DMS114 treated with DMSO at 0.1 percent for 48 hours (cell line): ENCODE results near the gene KASH5.
"Not testable (repeated sequence)": the region's sequence is repeated elsewhere in the genome, so short reads cannot be mapped to it uniquely, and the experiment has no call there.

Experiments used
- DNase-seq: peaks from one replicate; lab custom pipeline; 2025; ENCODE audit not compliant: unreplicated experiment; lab: John Stamatoyannopoulos, UW

The KASH5 gene

GRCh38 chr19:49361438-49362047 lies 26.5 kb upstream of the KASH5 start:
- DNase-seq = peak; percentile 9

DNA sequence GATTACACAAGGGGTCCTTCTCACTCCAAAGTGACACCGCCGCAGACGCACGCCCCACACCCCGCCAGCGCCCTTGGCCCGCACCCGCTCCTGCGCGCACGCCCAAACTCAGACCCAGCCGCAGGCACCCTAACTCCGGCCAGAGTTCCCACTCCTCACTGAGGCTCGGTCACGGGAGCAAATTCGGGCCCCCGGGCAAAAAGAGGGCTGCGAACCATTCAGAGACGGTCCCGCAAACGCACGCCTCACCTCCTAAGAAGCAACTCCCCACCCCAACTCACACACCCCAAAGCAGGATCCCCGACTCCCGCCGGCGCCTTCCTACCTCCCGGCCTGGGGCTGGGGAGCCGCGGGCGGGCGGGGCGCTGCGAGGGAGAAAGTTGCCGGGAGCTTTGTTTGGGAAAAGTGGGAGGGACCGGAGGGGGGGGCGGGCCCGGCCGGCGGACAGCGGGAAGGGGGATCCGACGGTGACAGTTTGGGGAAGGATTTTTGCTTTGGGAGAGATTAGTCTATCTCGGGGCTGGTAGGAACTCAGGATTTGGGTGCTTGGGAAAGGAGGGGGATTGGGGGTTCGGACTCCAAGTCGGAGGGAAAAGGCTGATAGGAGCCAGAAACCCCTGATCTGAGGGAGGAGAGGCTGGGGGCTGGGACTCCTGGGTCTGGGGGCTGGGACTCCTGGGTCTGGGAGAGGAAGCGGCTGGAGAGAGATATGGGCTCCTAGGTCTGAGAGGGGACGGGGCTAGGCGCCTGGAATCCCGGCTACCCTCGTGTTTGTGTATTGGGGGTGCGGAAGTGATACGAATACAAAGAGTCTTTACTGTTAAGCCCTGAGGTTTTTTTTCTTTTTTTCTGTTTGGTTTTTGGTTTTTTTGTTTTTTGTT lies 25.8 kb upstream of the KASH5 start, which contains the start of gene TEAD2:
TEAD2 (minus strand) TSS at position 369 of the 881 bp plus-strand sequence. CDS start 2,341 bp downstream, outside the sequence.
- peak; percentile 9 for DNase-seq

DNA sequence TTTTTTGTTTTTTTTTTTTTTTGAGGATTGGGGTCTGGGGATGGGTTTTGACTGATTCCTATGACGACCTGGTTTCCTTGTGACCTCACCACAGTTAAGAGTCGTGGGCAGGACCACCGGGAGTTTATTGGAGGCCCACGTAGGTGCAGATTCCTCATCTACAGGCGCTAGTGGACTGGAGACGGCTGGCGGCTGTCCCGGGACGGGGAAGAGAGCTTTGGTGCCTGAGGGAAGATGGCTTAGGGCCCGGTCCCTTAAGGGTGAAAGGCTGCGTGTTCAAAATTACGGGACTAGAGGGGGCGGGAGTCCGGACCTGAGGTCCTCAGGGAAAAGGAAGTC lies 25.2 kb upstream of the KASH5 start:
- no peak for DNase-seq

GRCh38 chr19:49363268-49364082 lies 24.6 kb upstream of the KASH5 start, which contains the start of gene DKKL1:
TSS of gene DKKL1 (plus strand) at chr19:49363877. CDS start at chr19:49363999, 122 bp downstream.
- DNase-seq = peak; percentile 89

GRCh38 chr19:49364083-49364737 lies 23.8 kb upstream of the KASH5 start:
- DNase-seq = no peak

DNA sequence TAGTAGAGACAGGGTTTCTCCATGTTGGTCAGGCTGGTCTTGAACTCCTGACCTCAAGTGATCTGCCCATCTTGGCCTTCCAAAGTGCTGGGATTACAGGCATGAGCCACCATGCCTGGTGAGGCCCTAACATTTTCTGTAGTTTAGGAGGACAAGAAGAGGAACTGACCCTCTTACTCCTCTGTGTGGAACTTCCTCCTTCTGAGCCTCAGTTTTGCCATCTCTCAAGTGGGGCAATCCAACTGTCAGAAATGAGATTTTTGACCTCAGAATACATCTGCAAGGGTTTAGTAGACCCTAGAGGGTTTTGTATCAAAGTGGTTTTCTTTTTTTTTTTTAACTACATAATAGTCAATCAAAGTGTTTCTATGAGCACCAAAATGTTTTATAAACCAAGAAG lies 21.9 kb upstream of the KASH5 start:
- no peak for DNase-seq

DNA sequence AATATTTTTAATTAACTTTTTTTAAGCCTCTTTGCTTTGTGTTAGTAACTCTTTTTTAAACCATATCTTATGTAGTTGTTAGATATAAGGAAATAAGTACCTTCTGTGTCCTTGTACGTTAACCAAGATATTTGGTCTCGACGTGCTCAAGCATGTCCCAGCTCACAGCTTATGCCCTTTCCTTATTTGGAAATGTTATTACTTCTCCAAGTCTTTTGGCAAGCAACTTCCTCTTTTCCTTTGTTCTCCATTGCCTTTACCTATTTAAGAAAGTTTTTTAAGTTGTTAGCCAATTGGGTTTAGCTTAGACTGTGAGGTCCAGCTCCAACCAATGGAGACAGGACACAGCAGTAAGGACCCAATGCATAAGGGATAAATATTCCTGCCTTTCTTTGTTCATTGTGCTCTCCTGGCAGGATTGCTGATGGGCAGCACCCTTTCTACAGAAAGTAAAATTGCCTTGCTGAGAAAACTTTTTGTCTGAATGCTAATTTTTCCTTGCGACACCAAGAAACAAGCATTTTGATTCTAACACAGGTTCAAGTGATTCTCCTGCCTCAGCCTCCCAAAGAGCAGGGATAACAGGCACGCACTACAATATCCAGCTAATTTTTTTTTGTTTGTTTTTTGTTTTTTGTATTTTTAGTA lies 19.2 kb upstream of the KASH5 start:
- DNase-seq = no peak

GRCh38 chr19:49371184-49371583 lies 16.9 kb upstream of the KASH5 start:
- DNase-seq = no peak

DNA sequence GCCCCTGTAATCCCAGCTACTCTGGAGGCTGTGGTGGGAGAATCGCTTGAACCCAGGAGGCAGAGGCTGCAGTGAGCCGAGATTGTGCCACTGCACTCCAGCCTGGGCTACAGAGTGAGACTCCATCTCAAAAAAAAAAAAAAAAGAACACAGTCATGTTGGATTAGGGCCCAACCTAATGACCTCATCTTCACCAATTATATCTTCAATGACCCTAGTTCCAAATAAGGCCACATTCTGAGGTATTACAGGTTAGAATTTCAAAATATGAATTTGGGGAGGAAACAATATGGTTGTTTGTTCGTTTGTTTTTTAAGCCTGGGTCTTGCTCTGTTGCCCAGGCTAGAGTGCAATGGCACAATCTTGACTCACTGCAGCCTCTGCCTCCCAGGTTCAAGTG lies 14.9 kb upstream of the KASH5 start:
- not testable (repeated sequence) for DNase-seq

DNA sequence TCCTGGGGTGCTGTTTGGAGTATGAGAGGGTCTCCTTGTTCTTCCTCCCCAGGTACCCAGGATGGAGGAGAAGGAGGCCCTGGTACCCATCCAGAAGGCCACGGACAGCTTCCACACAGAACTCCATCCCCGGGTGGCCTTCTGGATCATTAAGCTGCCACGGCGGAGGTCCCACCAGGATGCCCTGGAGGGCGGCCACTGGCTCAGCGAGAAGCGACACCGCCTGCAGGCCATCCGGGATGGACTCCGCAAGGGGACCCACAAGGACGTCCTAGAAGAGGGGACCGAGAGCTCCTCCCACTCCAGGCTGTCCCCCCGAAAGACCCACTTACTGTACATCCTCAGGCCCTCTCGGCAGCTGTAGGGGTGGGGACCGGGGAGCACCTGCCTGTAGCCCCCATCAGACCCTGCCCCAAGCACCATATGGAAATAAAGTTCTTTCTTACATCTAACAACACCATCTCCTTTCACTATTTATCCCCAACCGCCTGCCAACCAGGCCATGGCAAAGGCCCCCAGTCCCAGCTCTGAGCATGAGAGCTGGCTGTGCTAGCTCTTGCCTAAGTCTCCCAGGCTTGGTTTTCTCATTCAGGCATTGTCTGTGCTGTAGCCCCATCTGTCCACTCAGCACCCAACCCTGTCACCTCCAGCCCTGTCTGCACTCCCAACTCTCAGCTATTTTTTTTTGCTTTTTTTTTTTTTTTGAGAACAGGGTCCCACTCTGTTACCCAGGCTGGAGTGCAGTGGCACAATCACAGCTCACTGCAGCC lies 13.2 kb upstream of the KASH5 start:
- DNase-seq = no peak

DNA sequence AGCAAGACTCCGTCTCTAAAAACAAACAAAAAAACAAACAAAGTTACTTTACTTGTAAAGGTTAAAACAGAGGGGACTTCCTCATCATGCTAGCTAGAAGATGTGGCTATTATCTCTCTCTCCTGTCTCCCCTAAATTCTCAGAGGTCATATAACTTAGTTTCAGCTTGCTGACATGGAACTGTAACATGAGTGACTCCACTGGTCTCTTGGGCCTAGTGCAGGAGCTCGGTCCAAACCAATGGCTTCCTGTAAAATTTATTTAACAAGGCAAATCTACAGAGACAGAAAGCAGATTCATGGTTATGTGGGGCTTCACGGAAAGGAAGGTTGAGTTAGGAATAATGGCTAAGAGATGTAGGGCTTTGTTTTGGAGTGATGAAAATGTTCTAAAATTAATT lies 9.5 kb upstream of the KASH5 start:
- DNase-seq = no peak

DNA sequence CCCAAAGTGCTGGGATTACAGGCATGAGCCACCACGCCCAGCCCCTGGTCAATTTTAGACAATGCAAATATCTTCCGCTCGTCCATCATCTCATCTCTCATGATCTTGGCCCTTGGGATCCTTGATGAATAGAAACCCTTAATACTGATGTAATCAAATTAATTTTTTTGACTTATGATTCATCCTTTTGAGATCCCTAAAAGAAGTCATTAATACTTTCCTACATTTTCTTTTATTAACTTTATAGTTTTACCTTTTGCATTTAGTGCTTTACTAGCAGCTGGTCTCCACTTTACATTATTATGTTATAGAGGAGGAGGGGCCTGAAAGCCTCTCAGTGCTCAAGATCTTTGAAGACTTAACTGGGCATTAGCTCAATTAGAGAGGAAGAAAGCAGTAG lies 7.7 kb upstream of the KASH5 start:
- DNase-seq = no peak

DNA sequence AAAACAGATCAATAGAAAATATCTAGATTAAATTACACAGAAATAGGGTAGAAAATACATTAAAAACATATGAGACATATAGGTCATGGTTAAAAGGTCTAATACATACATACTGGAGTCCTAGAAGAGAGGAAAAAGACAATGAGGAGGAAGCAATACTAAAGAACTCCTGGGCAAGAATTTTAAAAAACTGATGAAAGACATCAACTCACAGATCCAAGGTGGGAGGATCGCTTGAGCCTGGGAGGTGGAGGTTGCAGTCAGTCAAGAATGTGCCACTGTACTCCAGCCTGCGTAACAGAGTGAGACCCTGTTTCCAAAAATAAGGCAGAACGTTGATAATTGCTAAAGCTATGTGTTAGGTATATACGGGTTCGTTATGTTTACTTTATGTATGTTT lies 5.4 kb upstream of the KASH5 start:
- no peak for DNase-seq

DNA sequence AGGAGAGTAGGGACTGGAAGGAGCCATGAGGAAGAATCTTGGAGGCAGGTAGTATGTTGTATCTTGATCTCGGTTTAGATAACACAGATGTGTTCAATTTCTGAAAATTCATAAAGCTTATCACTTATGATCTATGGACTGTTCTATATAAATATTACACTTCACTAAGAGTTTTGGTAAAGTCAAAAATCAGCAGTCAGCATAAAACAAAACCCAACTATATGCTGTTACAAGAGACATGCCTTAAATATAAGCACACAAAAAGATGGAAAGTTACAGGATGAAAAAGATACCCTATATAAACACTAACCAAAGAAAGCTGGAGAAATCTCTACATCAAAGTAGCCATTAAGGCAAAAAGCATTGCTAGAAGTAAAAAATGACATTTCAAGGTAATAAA lies 4.5 kb upstream of the KASH5 start:
- no peak for DNase-seq

- DNase-seq = no peak
Observed at GRCh38 chr19:49389406-49389805, 1.4 kb downstream of the KASH5 start.

DNA sequence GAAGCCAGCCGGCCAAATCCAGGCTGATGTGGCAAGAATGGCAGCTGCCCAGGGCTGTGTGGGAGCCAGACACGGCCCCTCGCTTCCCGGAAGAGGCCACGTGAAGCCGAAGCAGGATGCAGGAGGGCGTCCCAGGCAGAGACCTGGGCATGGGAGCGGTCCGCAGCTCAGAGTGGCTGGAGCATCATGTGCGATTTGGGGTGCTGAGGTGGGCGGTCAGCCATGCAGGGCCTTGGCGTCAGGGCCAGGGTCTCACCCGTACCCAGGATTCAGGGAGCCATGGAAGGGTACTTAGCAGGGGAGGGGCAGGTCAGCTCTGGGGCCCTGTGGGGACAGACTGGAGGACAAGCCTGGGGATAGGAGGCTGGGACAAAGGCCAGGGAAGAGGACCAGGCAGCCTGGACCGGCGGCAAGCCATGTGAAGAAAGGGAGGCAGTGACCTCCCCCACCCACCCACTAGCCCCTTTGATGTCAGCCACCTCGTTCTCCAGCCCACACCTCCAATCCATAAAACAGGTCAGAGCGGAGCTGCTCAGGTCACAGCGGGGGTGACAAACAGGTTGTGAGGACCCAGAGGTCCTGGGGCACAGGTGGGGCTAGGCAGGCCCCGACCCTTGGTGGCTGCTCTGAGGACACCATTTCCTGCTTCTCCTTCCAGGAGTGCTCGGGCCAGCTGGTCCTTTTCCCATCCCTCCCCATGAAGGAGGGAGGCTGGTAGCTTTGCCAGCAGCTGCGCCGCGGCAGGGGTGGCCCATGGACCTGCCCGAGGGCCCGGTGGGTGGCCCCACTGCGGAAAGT lies 2.3 kb downstream of the KASH5 start:
- no peak for DNase-seq

DNA sequence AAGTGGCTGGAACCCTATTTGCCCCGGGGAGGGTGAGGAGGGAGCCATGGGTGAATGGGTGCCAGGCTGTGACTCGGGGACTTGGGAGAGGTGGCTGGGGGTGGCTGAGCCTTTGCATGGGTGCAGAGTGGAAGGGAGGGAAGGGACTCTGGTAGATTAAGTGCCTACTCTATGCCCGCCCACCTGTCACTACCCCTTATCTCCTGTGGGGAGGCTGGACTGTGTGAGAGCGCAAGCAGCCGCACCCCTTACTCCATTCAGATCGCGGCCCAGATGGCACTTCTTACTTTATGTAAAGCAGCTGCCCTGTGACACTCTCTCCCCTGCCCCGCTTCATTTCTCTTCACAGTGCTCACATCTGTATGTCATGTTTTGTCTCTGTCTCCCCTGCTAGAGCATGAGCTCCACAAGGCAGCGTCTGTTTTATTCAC lies 2.9 kb downstream of the KASH5 start:
- no peak for DNase-seq

GRCh38 chr19:49391581-49392399 lies 3.7 kb downstream of the KASH5 start:
- peak; percentile 39 for DNase-seq
